SK-N-SH (cell line): ENCODE data around the gene MARCHF4.

Source experiments
- CTCF ChIP-seq: fragments of 200-600 bp; sonication (generic); IDR thresholded peaks from 2 replicates; pipeline ENCODE4 v1.6.1; 2017; ENCODE audit warnings: antibody characterized with exemption, mild to moderate bottlenecking, moderate library complexity
- POLR2AphosphoS5 ChIP-seq: IDR thresholded peaks from 2 replicates; pipeline ENCODE4 v1.6.1; 2012; ENCODE audit warnings: low read depth, low read length
- RXRA ChIP-seq: IDR thresholded peaks from 2 replicates; pipeline ENCODE4 v1.4.0; 2012; ENCODE audit warnings: low read depth, mild to moderate bottlenecking, borderline replicate concordance
- USF2 ChIP-seq: fragments of 150-350 bp; IDR thresholded peaks from 2 replicates; pipeline ENCODE4 v1.6.1; 2017; ENCODE audit warnings: antibody characterized with exemption, low read length, low read depth, borderline replicate concordance

- TF ChIP-seq CTCF, result no peak
- no peak for TF ChIP-seq POLR2AphosphoS5
- no peak for TF ChIP-seq USF2
- TF ChIP-seq RXRA, result no peak
Observed at GRCh38 chr2:216352653-216353270, 19.5 kb downstream of the MARCHF4 start.
